Endothelial cell of umbilical vein (primary cell): Measurements from ENCODE around the gene PPIB. TPM values are rescaled to one million over a fixed set of nuclear protein-coding genes. Genes with fewer than 3 reads are reported as not detected.

ENCODE experiments used
- BruUV-seq: library from RNA; stranded (reverse); fragments of 400-500 nt; replicated peaks from 2 replicates; lab custom pipeline; 2021; lab: Mats Ljungman, UMichigan
- CTCF ChIA-PET: fragments of 300-600, 350-600 bp; sonication (Branson Sonifier 250); formaldehyde crosslinking; loops from one replicate; lab custom pipeline; 2021; ENCODE audit warnings: antibody characterized with exemption, inconsistent platforms; lab: Charles Lee
- POLR2A ChIA-PET: fragments of 300-600, 350-600 bp; sonication (Branson Sonifier 250); formaldehyde crosslinking; loops from one replicate; lab custom pipeline; 2021; ENCODE audit warnings: antibody characterized with exemption, inconsistent platforms; lab: Charles Lee
- DNase-seq: peaks from one replicate; pipeline ENCODE4 v3.0.0-alpha.2; 2011; ENCODE audit warnings: low read depth, low spot score
- FAIRE-seq: peaks from 2 replicates; lab custom pipeline; 2011; peaks lifted over from hg19 to GRCh38; lab: Jason Lieb, UNC
- H2AFZ ChIP-seq: 2 replicates; pipeline ENCODE4 v1.6.0; 2012; ENCODE audit warnings: low read depth, low read length, control low read depth, inconsistent platforms
- H3K27ac ChIP-seq: 2 replicates; pipeline ENCODE4 v1.5.1; 2011; ENCODE audit warnings: low read depth, mild to moderate bottlenecking, control low read depth, low read length, moderate library complexity; ENCODE audit not compliant: insufficient read depth
- H3K27me3 ChIP-seq, 2 experiments: 2 replicates each; pipeline versions ENCODE4 v1.6.0 to v1.6.1; 2011; ENCODE audit warnings: low read length in 2 of 2, mixed read lengths in 1 of 2; ENCODE audit not compliant: control insufficient read depth in 2 of 2, insufficient read depth in 2 of 2
- H3K36me3 ChIP-seq, 2 experiments: 2 replicates in 1 of 2; 3 replicates in 1 of 2; pipeline ENCODE4 v1.5.1; 2011; ENCODE audit warnings: low read length in 2 of 2, mild to moderate bottlenecking in 1 of 2, moderate library complexity in 1 of 2; ENCODE audit not compliant: control insufficient read depth in 2 of 2, insufficient read depth in 2 of 2; ENCODE audit errors: extremely low read depth in 1 of 2
- H3K4me1 ChIP-seq: 3 replicates; pipeline ENCODE4 v1.5.1; 2011; ENCODE audit warnings: mild to moderate bottlenecking, low read length; ENCODE audit not compliant: control insufficient read depth, insufficient read depth; ENCODE audit errors: extremely low read depth
- H3K4me2 ChIP-seq: 2 replicates; pipeline ENCODE4 v1.6.1; 2011; ENCODE audit warnings: low read length, control low read depth, mixed read lengths; ENCODE audit not compliant: insufficient read depth
- H3K4me3 ChIP-seq, 3 experiments: fragments of 200-600 bp in 1 of 3; sonication (generic), shearing (Covaris generic) in 1 of 3; replicated peaks in 1 of 3; 2 replicates each; pipeline ENCODE4 v1.5.1; 2011 to 2016; ENCODE audit warnings: control low read depth in 3 of 3, low read length in 3 of 3, mild to moderate bottlenecking in 2 of 3, inconsistent platforms in 1 of 3, low read depth in 1 of 3, moderate library complexity in 1 of 3; ENCODE audit not compliant: insufficient read depth in 1 of 3
- H3K79me2 ChIP-seq: 2 replicates; pipeline ENCODE4 v1.6.0; 2012; ENCODE audit warnings: low read length, inconsistent platforms; ENCODE audit not compliant: control insufficient read depth, insufficient read depth
- H3K9ac ChIP-seq: replicated peaks from 2 replicates; pipeline ENCODE3; 2011; ENCODE audit warnings: low read length, control low read depth; ENCODE audit not compliant: insufficient read depth; ENCODE audit errors: extremely low read depth
- H3K9me1 ChIP-seq: replicated peaks from 3 replicates; pipeline ENCODE4 v1.6.0; 2011; ENCODE audit warnings: mild to moderate bottlenecking, low read length; ENCODE audit not compliant: control insufficient read depth, insufficient read depth; ENCODE audit errors: extremely low read depth
- H3K9me3 ChIP-seq: replicated peaks from 2 replicates; pipeline ENCODE4 v1.5.1; 2012; ENCODE audit warnings: low read length, inconsistent platforms; ENCODE audit not compliant: control insufficient read depth, insufficient read depth
- H4K20me1 ChIP-seq: replicated peaks from 2 replicates; pipeline ENCODE3; 2011; ENCODE audit warnings: mild to moderate bottlenecking, low read length; ENCODE audit not compliant: control insufficient read depth, insufficient read depth; ENCODE audit errors: extremely low read depth
- EZH2 ChIP-seq: IDR thresholded peaks from 2 replicates; pipeline ENCODE4 v1.6.1; 2012; ENCODE audit warnings: borderline replicate concordance, low read depth, mild to moderate bottlenecking, moderate library complexity, low read length, inconsistent platforms; ENCODE audit not compliant: severe bottlenecking
- FOS ChIP-seq: IDR thresholded peaks from 2 replicates; pipeline ENCODE4 v1.6.1; 2011; ENCODE audit warnings: mild to moderate bottlenecking, low read length, moderate library complexity, borderline replicate concordance; ENCODE audit not compliant: insufficient read depth
- GATA2 ChIP-seq: IDR thresholded peaks from 2 replicates; pipeline ENCODE4 v1.7.0; 2011; ENCODE audit warnings: low read depth, mild to moderate bottlenecking, moderate library complexity, mixed read lengths, low read length; ENCODE audit not compliant: insufficient read length, insufficient read depth
- JUN ChIP-seq: IDR thresholded peaks from 2 replicates; pipeline ENCODE4 v1.6.1; 2011; ENCODE audit warnings: borderline replicate concordance, low read depth; ENCODE audit not compliant: insufficient read length, insufficient read depth
- MYC ChIP-seq: IDR thresholded peaks from one replicate; pipeline ENCODE4 v1.6.1; 2011; ENCODE audit warnings: mild to moderate bottlenecking, low read depth, low read length
- POLR2A ChIP-seq: IDR thresholded peaks from 2 replicates; pipeline ENCODE4 v1.6.1; 2012; ENCODE audit warnings: low read depth, mild to moderate bottlenecking, control low read depth, low read length
- POLR2AphosphoS5 ChIP-seq: IDR thresholded peaks from 2 replicates; pipeline ENCODE4 v1.6.1; 2012; ENCODE audit warnings: low read depth, mild to moderate bottlenecking, control low read depth, low read length, moderate library complexity; ENCODE audit not compliant: insufficient read depth
- dilution Hi-C: fragments of 300-500 bp; cut with MboI; formaldehyde crosslinking; loops from one replicate; pipeline ENCODE4 v1.15.0; 2019; ENCODE audit warnings: low sequenced_read_pairs; ENCODE audit not compliant: extremely low pct_ligation_motif_present
- intact Hi-C: fragments of 100-400 bp; cut with micrococcal nuclease; formaldehyde crosslinking; loops from one replicate; pipeline ENCODE4 v1.10.0; 2022
- polyA plus RNA-seq, 4 experiments: library from polyadenylated mRNA; depleted of rRNA in 3 of 4; stranded (reverse) in 3 of 4; unstranded in 1 of 4; fragments of >200 nt; gene quantifications; 2 replicates each; pipeline versions ENCODE4 v1.2.1 to v1.2.3, GENCODE V29; 2011 to 2012; ENCODE audit warnings: missing spikeins in 1 of 4
- total RNA-seq: library from RNA; stranded (reverse); gene quantifications from 2 replicates; pipeline ENCODE4 v1.2.3, GENCODE V29; 2021
- TF ChIP-seq, protein P1 (sequence below), 2 donors: IDR thresholded peaks; 1 replicate in 1 of 2; 2 replicates in 1 of 2; pipeline ENCODE4 v1.5.1; 2011; ENCODE audit warnings: low read length in 2 of 2, mild to moderate bottlenecking in 2 of 2, moderate library complexity in 2 of 2, control low read depth in 1 of 2, inconsistent platforms in 1 of 2, low read depth in 1 of 2; ENCODE audit not compliant: insufficient read depth in 1 of 2; ENCODE audit errors: extremely low read depth in 1 of 2
- TF ChIP-seq, protein P2 (sequence below): IDR thresholded peaks from 2 replicates; pipeline ENCODE4 v1.6.1; 2011; ENCODE audit not compliant: insufficient read depth, insufficient read length

Gene PPIB
- total and polyA plus RNA-seq, 2 donors (not counting 3 experiments of a cell fraction or from before 2014, with no cell fraction given): 840 to 1,240 TPM

GRCh38 chr15:64144565-64145281, 18.1 kb downstream of the PPIB start:
- no peak overlapping the region for H2AFZ ChIP-seq
- H3K4me3 ChIP-seq: no peak overlapping the region
- H3K27me3 ChIP-seq: no peaks in the 10 kb centered on the region
- peaks cover 12% of the 10 kb centered on the region for H3K4me1 ChIP-seq
- no peaks in the 10 kb centered on the region for H3K9me3 ChIP-seq
- no peaks in the 10 kb centered on the region for H4K20me1 ChIP-seq
- no peak for DNase-seq
- peaks cover 0 to 16% of the 10 kb centered on the region in 2 experiments for H3K36me3 ChIP-seq
- no peak for TF ChIP-seq POLR2AphosphoS5
- TF ChIP-seq MYC: no peak
- ChIA-PET CTCF (interaction anchor here (1.3 to 2.6 kb wide), 2 partner anchors 8 to 10 kb away, joined by 6 to 8 read pairs; no protein-coding TSS in a partner anchor), POLR2A (no interaction called here)
- H3K4me2 ChIP-seq: no peak overlapping the region
- H3K9ac ChIP-seq: no peak overlapping the region
- no peak overlapping the region for H3K27ac ChIP-seq
- BruUV-seq: no TSS peak
- dilution Hi-C loops (no loop called here), intact Hi-C loops (no loop called here)
- no peaks in the 10 kb centered on the region for H3K79me2 ChIP-seq
- no peak for FAIRE-seq
- H3K9me1 ChIP-seq: no peaks in the 10 kb centered on the region

DNA sequence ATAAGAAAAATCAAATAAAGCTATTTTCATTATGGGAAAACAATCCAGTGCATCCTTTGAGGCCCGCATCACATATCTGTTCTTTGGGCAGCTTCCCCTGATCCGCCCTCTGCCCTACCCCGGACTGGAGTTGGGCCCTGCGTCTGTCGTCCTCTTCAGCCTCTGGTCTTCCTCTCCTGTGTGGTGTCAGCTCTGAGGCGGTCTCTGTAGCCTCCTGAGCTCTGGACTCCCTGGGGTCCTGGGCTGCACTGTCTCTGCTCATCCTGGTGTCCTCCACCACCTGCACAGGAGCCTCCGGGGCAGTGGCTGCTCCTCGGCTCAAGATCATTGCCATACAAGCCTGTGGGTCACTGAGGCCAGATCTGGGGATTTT, 18.6 kb downstream of the PPIB start:
- ChIA-PET CTCF (interaction anchor here (0.7 to 2.6 kb wide), 2 partner anchors 9 to 10 kb away, joined by 3 to 8 read pairs; no protein-coding TSS in a partner anchor), POLR2A (no interaction called here)
- DNase-seq: no peak
- no peaks in the 10 kb centered on the region for H3K27me3 ChIP-seq
- no peak for TF ChIP-seq POLR2A
- TF ChIP-seq, protein P1, sequence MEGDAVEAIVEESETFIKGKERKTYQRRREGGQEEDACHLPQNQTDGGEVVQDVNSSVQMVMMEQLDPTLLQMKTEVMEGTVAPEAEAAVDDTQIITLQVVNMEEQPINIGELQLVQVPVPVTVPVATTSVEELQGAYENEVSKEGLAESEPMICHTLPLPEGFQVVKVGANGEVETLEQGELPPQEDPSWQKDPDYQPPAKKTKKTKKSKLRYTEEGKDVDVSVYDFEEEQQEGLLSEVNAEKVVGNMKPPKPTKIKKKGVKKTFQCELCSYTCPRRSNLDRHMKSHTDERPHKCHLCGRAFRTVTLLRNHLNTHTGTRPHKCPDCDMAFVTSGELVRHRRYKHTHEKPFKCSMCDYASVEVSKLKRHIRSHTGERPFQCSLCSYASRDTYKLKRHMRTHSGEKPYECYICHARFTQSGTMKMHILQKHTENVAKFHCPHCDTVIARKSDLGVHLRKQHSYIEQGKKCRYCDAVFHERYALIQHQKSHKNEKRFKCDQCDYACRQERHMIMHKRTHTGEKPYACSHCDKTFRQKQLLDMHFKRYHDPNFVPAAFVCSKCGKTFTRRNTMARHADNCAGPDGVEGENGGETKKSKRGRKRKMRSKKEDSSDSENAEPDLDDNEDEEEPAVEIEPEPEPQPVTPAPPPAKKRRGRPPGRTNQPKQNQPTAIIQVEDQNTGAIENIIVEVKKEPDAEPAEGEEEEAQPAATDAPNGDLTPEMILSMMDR (IDR thresholded peaks at IDR 0.05; ENCODE audit: extremely low read depth in 1 of 2, insufficient read depth in 1 of 2, low read depth in 1 of 2, low read length in 2 of 2): no peak
- no peak for TF ChIP-seq FOS
- no peak for TF ChIP-seq POLR2AphosphoS5
- no peak for TF ChIP-seq JUN
- TF ChIP-seq, protein P2, sequence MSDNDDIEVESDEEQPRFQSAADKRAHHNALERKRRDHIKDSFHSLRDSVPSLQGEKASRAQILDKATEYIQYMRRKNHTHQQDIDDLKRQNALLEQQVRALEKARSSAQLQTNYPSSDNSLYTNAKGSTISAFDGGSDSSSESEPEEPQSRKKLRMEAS: no peak
- TF ChIP-seq EZH2: no peak
- no peak for TF ChIP-seq GATA2
- no peak for TF ChIP-seq MYC
- H3K36me3 ChIP-seq: peaks cover 0 to 16% of the 10 kb centered on the region in 2 experiments
- no peak for FAIRE-seq
- H3K4me1 ChIP-seq: peaks cover 12% of the 10 kb centered on the region
- H3K9me1 ChIP-seq: no peaks in the 10 kb centered on the region
- no peak overlapping the region for H3K9ac ChIP-seq
- H3K27ac ChIP-seq: no peak overlapping the region
- H4K20me1 ChIP-seq: no peaks in the 10 kb centered on the region
- no peaks in the 10 kb centered on the region for H3K9me3 ChIP-seq
- dilution Hi-C loops: no loop called here
- H3K79me2 ChIP-seq: no peaks in the 10 kb centered on the region
- no peak overlapping the region for H3K4me2 ChIP-seq
- no TSS peak for BruUV-seq
- no peak overlapping the region for H3K4me3 ChIP-seq
- no peak overlapping the region for H2AFZ ChIP-seq
- intact Hi-C loops: no loop called here
